Fibroblast of lung (primary cell): Measurements from ENCODE around the gene VIPR2. TPM values are rescaled to one million over a fixed set of nuclear protein-coding genes. Genes with fewer than 3 reads are reported as not detected.

Experiments
- DNase-seq, 2 donors: peaks; one replicate each; pipeline versions ENCODE4 v3.0.0 to v3.0.0-alpha.2; 2010; ENCODE audit warnings: low read depth in 2 of 2
- H2AFZ ChIP-seq: 2 replicates; pipeline ENCODE4 v1.5.1; 2012; ENCODE audit warnings: low read length, control low read depth, inconsistent platforms
- H3K27ac ChIP-seq: 2 replicates; pipeline ENCODE4 v1.5.1; 2011; ENCODE audit warnings: low read length, control low read depth; ENCODE audit not compliant: insufficient read depth
- H3K27me3 ChIP-seq: 2 replicates; pipeline ENCODE4 v1.5.1; 2011; ENCODE audit warnings: mild to moderate bottlenecking, low read length; ENCODE audit not compliant: control insufficient read depth, insufficient read depth
- H3K36me3 ChIP-seq: 2 replicates; pipeline ENCODE4 v1.5.1; 2011; ENCODE audit warnings: low read length; ENCODE audit not compliant: control insufficient read depth, insufficient read depth
- H3K4me1 ChIP-seq: 2 replicates; pipeline ENCODE4 v1.5.1; 2011; ENCODE audit warnings: low read length; ENCODE audit not compliant: control insufficient read depth, insufficient read depth; ENCODE audit errors: extremely low read depth
- H3K4me2 ChIP-seq: 2 replicates; pipeline ENCODE4 v1.5.1; 2011; ENCODE audit warnings: low read length, control low read depth; ENCODE audit not compliant: insufficient read depth; ENCODE audit errors: extremely low read depth
- H3K4me3 ChIP-seq, 4 experiments: fragments of 200-600 bp in 1 of 4; sonication (generic) in 1 of 4; replicated peaks in 1 of 4; 2 replicates each; pipeline ENCODE4 v1.5.1; 2011 to 2016; ENCODE audit warnings: low read length in 4 of 4, low read depth in 3 of 4, mild to moderate bottlenecking in 3 of 4, control low read depth in 2 of 4, inconsistent platforms in 1 of 4, mixed read lengths in 1 of 4; ENCODE audit not compliant: insufficient read depth in 1 of 4; ENCODE audit errors: control extremely low read depth in 1 of 4
- H3K79me2 ChIP-seq: 2 replicates; pipeline ENCODE4 v1.5.1; 2012; ENCODE audit warnings: mild to moderate bottlenecking, low read length, inconsistent platforms; ENCODE audit not compliant: control insufficient read depth, insufficient read depth
- H3K9ac ChIP-seq: 2 replicates; pipeline ENCODE4 v1.5.1; 2011; ENCODE audit warnings: mild to moderate bottlenecking, low read length, control low read depth; ENCODE audit not compliant: insufficient read depth
- H3K9me3 ChIP-seq: 2 replicates; pipeline ENCODE4 v1.5.1; 2012; ENCODE audit warnings: low read depth, low read length; ENCODE audit not compliant: control insufficient read depth, insufficient read depth
- H4K20me1 ChIP-seq: 2 replicates; pipeline ENCODE4 v1.5.1; 2011; ENCODE audit warnings: low read length; ENCODE audit not compliant: control insufficient read depth, insufficient read depth; ENCODE audit errors: extremely low read depth
- CTCF ChIP-seq, 2 donors: IDR thresholded peaks in 1 of 2; conservative IDR thresholded peaks in 1 of 2; 1 replicate in 1 of 2; 2 replicates in 1 of 2; pipeline ENCODE4 v1.5.1; 2011 to 2012; ENCODE audit warnings: low read length in 2 of 2, control low read depth in 1 of 2, inconsistent platforms in 1 of 2, low read depth in 1 of 2, mild to moderate bottlenecking in 1 of 2
- EZH2 ChIP-seq: IDR thresholded peaks from 2 replicates; pipeline ENCODE4 v1.5.1; 2012; ENCODE audit warnings: low read length, control low read depth, mild to moderate bottlenecking; ENCODE audit errors: missing control alignments
- polyA plus RNA-seq, 2 donors: library from polyadenylated mRNA; depleted of rRNA in 1 of 2; stranded (reverse) in 1 of 2; unstranded in 1 of 2; fragments of >200 nt; gene quantifications; 2 replicates each; pipeline ENCODE4 v1.2.1, GENCODE V29; 2011 to 2012; ENCODE audit warnings: missing spikeins in 1 of 2
- total RNA-seq: library from RNA; depleted of rRNA; stranded (reverse); fragments of >200 nt; gene quantifications from 2 replicates; pipeline ENCODE4 v1.2.1, GENCODE V29; 2014

Gene VIPR2
- total and polyA plus RNA-seq, 2 donors (not counting 1 experiment from before 2014, with no cell fraction given), result not detected

GRCh38 chr7:159066816-159067575 lies 77.7 kb downstream of the VIPR2 start:
- no peaks in the 10 kb centered on the region for H3K79me2 ChIP-seq
- no peak overlapping the region for H3K9ac ChIP-seq
- no peaks in the 10 kb centered on the region for H3K9me3 ChIP-seq
- no peaks in the 10 kb centered on the region for H4K20me1 ChIP-seq
- no peak overlapping the region for H3K4me3 ChIP-seq
- H2AFZ ChIP-seq, result no peak overlapping the region
- H3K27me3 ChIP-seq, result no peaks in the 10 kb centered on the region
- no peak for DNase-seq
- no peaks in the 10 kb centered on the region for H3K36me3 ChIP-seq
- no peak for TF ChIP-seq CTCF (conservative IDR thresholded peaks at IDR 0.05 in 1 of 2, IDR thresholded peaks at IDR 0.05 in 1 of 2; ENCODE audit: low read depth in 1 of 2, low read length in 2 of 2)
- no peak for TF ChIP-seq EZH2
- H3K4me2 ChIP-seq, result no peak overlapping the region
- H3K4me1 ChIP-seq, result no peaks in the 10 kb centered on the region
- H3K27ac ChIP-seq, result no peak overlapping the region

GRCh38 chr7:159065852-159066480 lies 78.7 kb downstream of the VIPR2 start:
- DNase-seq, result no peak
- H3K27ac ChIP-seq, result no peak overlapping the region
- no peaks in the 10 kb centered on the region for H3K36me3 ChIP-seq
- H3K79me2 ChIP-seq, result no peaks in the 10 kb centered on the region
- no peak overlapping the region for H3K4me3 ChIP-seq
- TF ChIP-seq EZH2 (no peak), CTCF (conservative IDR thresholded peaks at IDR 0.05 in 1 of 2, IDR thresholded peaks at IDR 0.05 in 1 of 2; ENCODE audit: low read depth in 1 of 2, low read length in 2 of 2) (no peak)
- no peaks in the 10 kb centered on the region for H3K4me1 ChIP-seq
- H3K9me3 ChIP-seq, result no peaks in the 10 kb centered on the region
- H3K4me2 ChIP-seq, result no peak overlapping the region
- H3K9ac ChIP-seq, result no peak overlapping the region
- H2AFZ ChIP-seq, result no peak overlapping the region
- H3K27me3 ChIP-seq, result no peaks in the 10 kb centered on the region
- no peaks in the 10 kb centered on the region for H4K20me1 ChIP-seq

GRCh38 chr7:159064816-159065510 lies 79.7 kb downstream of the VIPR2 start:
- Histone ChIP-seq H2AFZ (no peak overlapping the region), H3K9me3 (no peaks in the 10 kb centered on the region), H3K9ac (no peak overlapping the region), H3K4me2 (no peak overlapping the region), H3K4me1 (no peaks in the 10 kb centered on the region), H3K4me3 (no peak overlapping the region), H4K20me1 (no peaks in the 10 kb centered on the region), H3K79me2 (no peaks in the 10 kb centered on the region), H3K36me3 (no peaks in the 10 kb centered on the region), H3K27ac (no peak overlapping the region), H3K27me3 (no peaks in the 10 kb centered on the region)
- TF ChIP-seq CTCF (conservative IDR thresholded peaks at IDR 0.05 in 1 of 2, IDR thresholded peaks at IDR 0.05 in 1 of 2; ENCODE audit: low read depth in 1 of 2, low read length in 2 of 2), result no peak
- no peak for TF ChIP-seq EZH2
- no peak for DNase-seq
